ENCODE results near the gene AQR. TPM values are rescaled to one million over a fixed set of nuclear protein-coding genes. Genes with fewer than 3 reads are reported as not detected.

The AQR gene
- total RNA-seq, 1 experiment from 2014 or later, result 41.4 TPM

DNA sequence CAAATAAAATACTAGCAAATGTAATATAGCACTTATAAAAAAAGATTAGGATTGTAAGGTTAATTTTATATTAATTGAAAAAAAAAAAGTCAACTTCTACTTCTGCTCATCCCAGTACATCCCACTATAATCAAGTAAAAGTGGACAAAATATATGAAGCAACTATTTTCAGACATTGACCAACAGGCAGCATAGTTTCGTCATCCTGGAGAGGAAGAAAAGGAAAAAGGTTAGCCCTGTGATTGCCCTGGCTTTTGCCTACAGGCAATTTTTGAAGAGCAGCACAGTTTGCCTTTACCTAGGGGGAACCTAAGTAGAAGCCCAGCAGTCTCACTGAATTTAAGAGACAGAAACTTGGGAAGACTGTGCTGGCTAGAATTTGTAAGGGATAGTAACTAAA is 121.9 kb downstream of the AQR start:
- Histone ChIP-seq H3K4me3 (ENCODE audit: low read depth in 2 of 2, low read length in 2 of 2) (no peak overlapping the region), H3K9me3 (ENCODE audit: control insufficient read depth, insufficient read depth, low read depth, low read length) (no peaks in the 10 kb centered on the region), H3K27ac (ENCODE audit: low read length) (no peak overlapping the region), H3K36me3 (ENCODE audit: control insufficient read depth, insufficient read depth, low read length) (no peaks in the 10 kb centered on the region), H3K27me3 (ENCODE audit: control insufficient read depth, insufficient read depth, low read length) (no peaks in the 10 kb centered on the region), H3K4me1 (ENCODE audit: control insufficient read depth, insufficient read depth, low read length) (no peaks in the 10 kb centered on the region)
- no TSS peak for BruUV-seq (replicated peaks)
- intact Hi-C loops (cut with micrococcal nuclease; ENCODE audit: unreplicated experiment) (no loop called here), in situ Hi-C loops (cut with HindIII; ENCODE audit: low pct_unique_long_range_greater_than_20kb, low sequenced_read_pairs) (no loop called here)
- DNase-seq (ENCODE audit: low read depth, low spot score), result no peak
- ATAC-seq, result no peak
- ChIA-PET POLR2A (no interaction called here), CTCF (no interaction called here)
- TF ChIP-seq, protein P1, sequence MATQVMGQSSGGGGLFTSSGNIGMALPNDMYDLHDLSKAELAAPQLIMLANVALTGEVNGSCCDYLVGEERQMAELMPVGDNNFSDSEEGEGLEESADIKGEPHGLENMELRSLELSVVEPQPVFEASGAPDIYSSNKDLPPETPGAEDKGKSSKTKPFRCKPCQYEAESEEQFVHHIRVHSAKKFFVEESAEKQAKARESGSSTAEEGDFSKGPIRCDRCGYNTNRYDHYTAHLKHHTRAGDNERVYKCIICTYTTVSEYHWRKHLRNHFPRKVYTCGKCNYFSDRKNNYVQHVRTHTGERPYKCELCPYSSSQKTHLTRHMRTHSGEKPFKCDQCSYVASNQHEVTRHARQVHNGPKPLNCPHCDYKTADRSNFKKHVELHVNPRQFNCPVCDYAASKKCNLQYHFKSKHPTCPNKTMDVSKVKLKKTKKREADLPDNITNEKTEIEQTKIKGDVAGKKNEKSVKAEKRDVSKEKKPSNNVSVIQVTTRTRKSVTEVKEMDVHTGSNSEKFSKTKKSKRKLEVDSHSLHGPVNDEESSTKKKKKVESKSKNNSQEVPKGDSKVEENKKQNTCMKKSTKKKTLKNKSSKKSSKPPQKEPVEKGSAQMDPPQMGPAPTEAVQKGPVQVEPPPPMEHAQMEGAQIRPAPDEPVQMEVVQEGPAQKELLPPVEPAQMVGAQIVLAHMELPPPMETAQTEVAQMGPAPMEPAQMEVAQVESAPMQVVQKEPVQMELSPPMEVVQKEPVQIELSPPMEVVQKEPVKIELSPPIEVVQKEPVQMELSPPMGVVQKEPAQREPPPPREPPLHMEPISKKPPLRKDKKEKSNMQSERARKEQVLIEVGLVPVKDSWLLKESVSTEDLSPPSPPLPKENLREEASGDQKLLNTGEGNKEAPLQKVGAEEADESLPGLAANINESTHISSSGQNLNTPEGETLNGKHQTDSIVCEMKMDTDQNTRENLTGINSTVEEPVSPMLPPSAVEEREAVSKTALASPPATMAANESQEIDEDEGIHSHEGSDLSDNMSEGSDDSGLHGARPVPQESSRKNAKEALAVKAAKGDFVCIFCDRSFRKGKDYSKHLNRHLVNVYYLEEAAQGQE (IDR thresholded peaks at IDR 0.05; ENCODE audit: insufficient read depth in 1 of 2, low read depth in 2 of 2, low read length in 1 of 2), result no peak
- TF ChIP-seq TCF7L2 (IDR thresholded peaks at IDR 0.05; ENCODE audit: low read depth, low read length) (no peak), SIN3A (IDR thresholded peaks at IDR 0.05; ENCODE audit: borderline replicate concordance, insufficient read depth, low read depth, low read length) (no peak), POLR2AphosphoS5 (IDR thresholded peaks at IDR 0.05; ENCODE audit: low read depth, low read length) (no peak)
- TF ChIP-seq, protein P2, sequence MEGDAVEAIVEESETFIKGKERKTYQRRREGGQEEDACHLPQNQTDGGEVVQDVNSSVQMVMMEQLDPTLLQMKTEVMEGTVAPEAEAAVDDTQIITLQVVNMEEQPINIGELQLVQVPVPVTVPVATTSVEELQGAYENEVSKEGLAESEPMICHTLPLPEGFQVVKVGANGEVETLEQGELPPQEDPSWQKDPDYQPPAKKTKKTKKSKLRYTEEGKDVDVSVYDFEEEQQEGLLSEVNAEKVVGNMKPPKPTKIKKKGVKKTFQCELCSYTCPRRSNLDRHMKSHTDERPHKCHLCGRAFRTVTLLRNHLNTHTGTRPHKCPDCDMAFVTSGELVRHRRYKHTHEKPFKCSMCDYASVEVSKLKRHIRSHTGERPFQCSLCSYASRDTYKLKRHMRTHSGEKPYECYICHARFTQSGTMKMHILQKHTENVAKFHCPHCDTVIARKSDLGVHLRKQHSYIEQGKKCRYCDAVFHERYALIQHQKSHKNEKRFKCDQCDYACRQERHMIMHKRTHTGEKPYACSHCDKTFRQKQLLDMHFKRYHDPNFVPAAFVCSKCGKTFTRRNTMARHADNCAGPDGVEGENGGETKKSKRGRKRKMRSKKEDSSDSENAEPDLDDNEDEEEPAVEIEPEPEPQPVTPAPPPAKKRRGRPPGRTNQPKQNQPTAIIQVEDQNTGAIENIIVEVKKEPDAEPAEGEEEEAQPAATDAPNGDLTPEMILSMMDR (IDR thresholded peaks at IDR 0.05), result no peak

DNA sequence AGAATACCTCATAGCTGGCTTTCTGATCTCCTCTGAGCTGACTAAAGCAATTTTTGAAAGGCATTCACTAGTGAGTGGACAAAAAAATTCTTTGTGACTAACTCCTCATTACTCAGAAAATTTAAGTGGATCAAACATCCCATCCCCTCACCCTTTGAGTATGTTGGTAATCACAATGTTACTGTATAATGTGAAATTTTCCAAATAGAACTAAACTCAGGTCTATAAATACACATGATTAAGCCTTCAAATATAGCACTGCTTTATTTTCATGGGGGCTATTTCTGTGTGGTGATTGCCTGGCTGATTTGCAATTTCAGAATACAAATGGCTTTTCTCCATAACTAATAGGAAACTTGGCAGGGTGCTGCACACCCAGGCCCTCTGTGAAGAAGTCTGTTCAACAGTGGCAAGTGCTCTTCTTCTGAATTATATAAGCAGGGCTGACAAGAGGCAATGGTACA is 128.2 kb downstream of the AQR start:
- Histone ChIP-seq H3K4me1 (ENCODE audit: control insufficient read depth, insufficient read depth, low read length) (no peaks in the 10 kb centered on the region), H3K4me3 (ENCODE audit: low read depth in 2 of 2, low read length in 2 of 2) (no peak overlapping the region), H3K9me3 (ENCODE audit: control insufficient read depth, insufficient read depth, low read depth, low read length) (no peaks in the 10 kb centered on the region), H3K36me3 (ENCODE audit: control insufficient read depth, insufficient read depth, low read length) (no peaks in the 10 kb centered on the region), H3K27ac (ENCODE audit: low read length) (no peak overlapping the region), H3K27me3 (ENCODE audit: control insufficient read depth, insufficient read depth, low read length) (no peaks in the 10 kb centered on the region)
- intact Hi-C loops (cut with micrococcal nuclease; ENCODE audit: unreplicated experiment) (no loop called here), in situ Hi-C loops (cut with HindIII; ENCODE audit: low pct_unique_long_range_greater_than_20kb, low sequenced_read_pairs) (no loop called here)
- no peak for DNase-seq (ENCODE audit: low read depth, low spot score)
- no TSS peak for BruUV-seq (replicated peaks)
- ChIA-PET POLR2A (no interaction called here), CTCF (no interaction called here)
- ATAC-seq, result no peak
- TF ChIP-seq, protein P2 (IDR thresholded peaks at IDR 0.05), result no peak
- no peak for TF ChIP-seq SIN3A (IDR thresholded peaks at IDR 0.05; ENCODE audit: borderline replicate concordance, insufficient read depth, low read depth, low read length)
- no peak for TF ChIP-seq TCF7L2 (IDR thresholded peaks at IDR 0.05; ENCODE audit: low read depth, low read length)
- TF ChIP-seq, protein P1 (IDR thresholded peaks at IDR 0.05; ENCODE audit: insufficient read depth in 1 of 2, low read depth in 2 of 2, low read length in 1 of 2), result no peak
- no peak for TF ChIP-seq POLR2AphosphoS5 (IDR thresholded peaks at IDR 0.05; ENCODE audit: low read depth, low read length)
